Mammary epithelial cell (primary cell): ENCODE measurements around the gene CYP4F8.

Source experiments
- CTCF ChIP-seq, 2 donors: IDR thresholded peaks in 1 of 2; conservative IDR thresholded peaks in 1 of 2; 2 replicates each; pipeline ENCODE4 v1.5.1; 2011 to 2012; ENCODE audit warnings: inconsistent platforms in 2 of 2, low read length in 2 of 2, mild to moderate bottlenecking in 2 of 2, control low read depth in 1 of 2, low read depth in 1 of 2; ENCODE audit not compliant: insufficient read depth in 1 of 2; ENCODE audit errors: extremely low read depth in 1 of 2
- EZH2 ChIP-seq: IDR thresholded peaks from 2 replicates; pipeline ENCODE4 v1.6.1; 2012; ENCODE audit warnings: low read length, inconsistent platforms, borderline replicate concordance

- TF ChIP-seq CTCF (conservative IDR thresholded peaks at IDR 0.05 in 1 of 2, IDR thresholded peaks at IDR 0.05 in 1 of 2; ENCODE audit: extremely low read depth in 1 of 2, insufficient read depth in 1 of 2, low read depth in 1 of 2, low read length in 2 of 2) (no peak), EZH2 (no peak)
These were observed 39.6 kb upstream of the CYP4F8 start for GRCh38 chr19:15575406-15575805.
